ENCODE measurements around the gene TMEM117.

TMEM117 gene

DNA sequence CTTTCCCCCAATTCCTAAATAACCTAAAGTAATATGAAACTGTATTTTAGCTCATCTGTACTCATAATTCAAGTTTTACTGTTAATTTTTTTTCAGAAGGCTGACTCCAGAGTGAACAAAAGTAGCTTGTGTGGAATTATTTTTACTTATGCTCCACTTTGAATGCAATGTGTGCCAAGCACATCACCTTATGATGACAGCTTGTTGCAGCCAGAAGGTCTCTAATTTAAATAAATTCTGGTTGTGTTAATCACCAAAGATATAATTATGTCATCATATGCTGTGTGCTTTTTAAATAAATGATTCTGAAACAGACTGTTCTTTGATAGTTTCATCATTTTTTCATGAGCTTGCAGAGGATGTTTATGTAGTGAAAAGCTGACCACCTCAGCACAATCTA is 283.1 kb downstream of the TMEM117 start:
- no peak overlapping the region for H3K4me3 ChIP-seq (ENCODE audit: low read depth, low read length)
- TF ChIP-seq, protein P1, sequence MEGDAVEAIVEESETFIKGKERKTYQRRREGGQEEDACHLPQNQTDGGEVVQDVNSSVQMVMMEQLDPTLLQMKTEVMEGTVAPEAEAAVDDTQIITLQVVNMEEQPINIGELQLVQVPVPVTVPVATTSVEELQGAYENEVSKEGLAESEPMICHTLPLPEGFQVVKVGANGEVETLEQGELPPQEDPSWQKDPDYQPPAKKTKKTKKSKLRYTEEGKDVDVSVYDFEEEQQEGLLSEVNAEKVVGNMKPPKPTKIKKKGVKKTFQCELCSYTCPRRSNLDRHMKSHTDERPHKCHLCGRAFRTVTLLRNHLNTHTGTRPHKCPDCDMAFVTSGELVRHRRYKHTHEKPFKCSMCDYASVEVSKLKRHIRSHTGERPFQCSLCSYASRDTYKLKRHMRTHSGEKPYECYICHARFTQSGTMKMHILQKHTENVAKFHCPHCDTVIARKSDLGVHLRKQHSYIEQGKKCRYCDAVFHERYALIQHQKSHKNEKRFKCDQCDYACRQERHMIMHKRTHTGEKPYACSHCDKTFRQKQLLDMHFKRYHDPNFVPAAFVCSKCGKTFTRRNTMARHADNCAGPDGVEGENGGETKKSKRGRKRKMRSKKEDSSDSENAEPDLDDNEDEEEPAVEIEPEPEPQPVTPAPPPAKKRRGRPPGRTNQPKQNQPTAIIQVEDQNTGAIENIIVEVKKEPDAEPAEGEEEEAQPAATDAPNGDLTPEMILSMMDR (IDR thresholded peaks at IDR 0.05; ENCODE audit: low read depth, low read length): no peak

DNA sequence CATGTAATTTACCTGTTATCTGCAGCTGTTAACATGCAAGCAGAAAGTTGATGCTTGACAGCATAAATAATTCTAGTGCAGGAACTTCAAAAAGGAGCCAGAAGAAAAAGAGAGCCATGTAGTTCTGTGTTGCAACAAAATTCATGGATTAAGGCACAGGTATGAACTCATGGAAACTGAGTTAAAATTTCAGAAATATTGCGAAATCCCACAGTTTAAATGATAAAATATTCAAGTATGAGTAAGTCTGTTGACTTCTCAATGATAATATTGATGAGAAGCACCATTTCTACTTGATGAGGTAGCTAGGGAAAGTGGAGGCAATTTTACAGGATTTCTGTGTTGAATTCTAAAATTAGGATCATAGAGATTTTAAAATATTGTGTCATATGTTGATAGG is 290.9 kb downstream of the TMEM117 start:
- TF ChIP-seq, protein P1 (IDR thresholded peaks at IDR 0.05; ENCODE audit: low read depth, low read length): no peak

DNA sequence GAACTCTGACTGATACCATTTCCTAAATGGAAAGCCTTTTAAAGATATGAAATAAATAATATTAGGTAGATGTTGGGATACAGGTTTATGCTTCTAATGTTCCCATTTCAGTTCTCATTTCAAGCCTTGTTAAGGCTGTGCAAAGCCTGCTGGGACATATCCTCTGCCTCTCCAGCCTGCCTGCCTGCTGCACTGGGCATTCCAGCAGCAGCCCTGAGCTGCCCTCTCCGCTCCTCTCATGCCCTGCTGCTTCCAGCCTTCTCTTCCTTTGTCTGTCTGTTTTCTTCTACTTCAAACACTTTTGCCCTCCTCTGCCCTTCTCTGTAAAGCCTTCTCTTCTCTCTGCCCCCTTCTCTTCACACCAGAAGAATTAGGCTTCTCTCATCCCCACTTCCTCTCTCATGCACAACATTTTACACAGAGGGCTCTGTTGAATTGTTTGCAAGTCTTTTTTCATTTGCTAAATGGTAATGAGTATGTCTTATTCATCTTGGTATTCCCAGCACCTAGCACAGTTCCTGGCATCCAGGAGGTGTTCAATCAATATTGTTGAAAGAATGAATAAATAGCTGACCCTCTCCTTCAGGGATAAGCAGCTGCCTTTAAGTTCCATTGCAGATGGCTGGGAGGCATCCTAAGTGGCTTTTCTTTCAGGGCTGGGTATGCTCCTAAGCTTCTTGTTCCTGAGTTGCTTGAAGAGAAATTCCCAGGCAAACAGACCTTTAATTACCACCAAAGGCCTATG is 292.3 kb downstream of the TMEM117 start:
- H3K4me3 ChIP-seq (ENCODE audit: low read depth, low read length): no peak overlapping the region
- TF ChIP-seq, protein P1 (IDR thresholded peaks at IDR 0.05; ENCODE audit: low read depth, low read length): no peak

More for the DNA sequence above, 290.9 kb downstream of the TMEM117 start:
- H3K4me3 ChIP-seq (ENCODE audit: low read depth, low read length): no peak overlapping the region

DNA sequence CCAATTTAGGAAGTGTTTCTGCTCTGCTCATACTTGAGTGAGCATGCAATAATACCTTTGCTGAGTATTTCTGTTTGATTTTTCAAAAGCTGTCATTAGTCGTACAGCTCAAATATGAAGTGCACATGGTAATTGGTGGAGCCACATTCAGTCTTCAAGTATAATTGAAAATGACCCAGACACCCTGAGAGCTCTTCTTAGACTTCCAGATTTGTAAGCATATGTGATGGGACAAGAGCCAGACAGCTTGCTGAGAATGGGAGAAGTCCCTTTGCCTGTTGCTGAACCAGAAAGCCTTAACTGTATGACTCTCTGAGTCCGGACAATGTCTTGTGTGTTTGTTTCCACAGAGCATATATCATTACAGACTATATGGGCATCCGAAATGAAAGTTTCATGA is 307.3 kb downstream of the TMEM117 start:
- H3K4me3 ChIP-seq (ENCODE audit: low read depth, low read length): no peak overlapping the region
- TF ChIP-seq, protein P1 (IDR thresholded peaks at IDR 0.05; ENCODE audit: low read depth, low read length): no peak

DNA sequence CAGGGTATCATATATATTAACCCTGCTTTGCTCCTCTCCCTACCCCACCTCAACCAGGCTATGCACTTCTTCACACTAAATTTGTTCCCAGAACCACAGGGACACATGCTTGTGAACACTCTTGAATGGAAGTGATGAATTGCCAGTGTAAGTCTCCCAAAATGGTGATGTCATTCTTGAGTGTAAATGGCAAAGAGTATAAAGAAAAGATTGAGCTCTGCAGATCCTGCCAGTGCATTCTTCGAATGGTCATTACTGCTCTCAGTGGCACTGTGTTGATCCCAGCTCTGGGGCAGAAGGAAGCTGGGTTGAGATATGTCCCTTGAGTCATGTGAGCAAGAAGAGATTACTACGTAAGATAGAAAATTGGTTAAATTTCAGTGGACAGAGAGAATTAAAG is 313.1 kb downstream of the TMEM117 start:
- TF ChIP-seq, protein P1 (IDR thresholded peaks at IDR 0.05; ENCODE audit: low read depth, low read length): no peak
- no peak overlapping the region for H3K4me3 ChIP-seq (ENCODE audit: low read depth, low read length)

DNA sequence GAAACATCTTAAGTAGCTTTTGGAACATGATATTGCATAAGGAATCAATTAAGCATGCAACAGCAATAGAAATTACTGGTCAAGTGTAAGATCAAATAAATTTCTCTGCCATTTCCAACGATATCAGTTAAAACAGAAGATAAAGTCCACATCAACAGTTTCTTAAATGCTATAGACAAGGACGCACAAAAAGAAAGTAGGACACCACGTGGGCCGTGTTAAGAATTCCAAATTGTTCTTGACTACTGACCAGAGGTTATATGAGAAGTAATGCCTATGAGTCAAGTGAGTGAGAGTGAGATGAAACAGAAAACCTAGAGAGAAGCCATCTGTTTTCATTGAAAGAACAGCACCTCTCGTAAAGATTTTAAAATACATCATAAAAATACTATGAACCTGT is 318.2 kb downstream of the TMEM117 start:
- no peak overlapping the region for H3K4me3 ChIP-seq (ENCODE audit: low read depth, low read length)
- TF ChIP-seq, protein P1 (IDR thresholded peaks at IDR 0.05; ENCODE audit: low read depth, low read length): no peak

DNA sequence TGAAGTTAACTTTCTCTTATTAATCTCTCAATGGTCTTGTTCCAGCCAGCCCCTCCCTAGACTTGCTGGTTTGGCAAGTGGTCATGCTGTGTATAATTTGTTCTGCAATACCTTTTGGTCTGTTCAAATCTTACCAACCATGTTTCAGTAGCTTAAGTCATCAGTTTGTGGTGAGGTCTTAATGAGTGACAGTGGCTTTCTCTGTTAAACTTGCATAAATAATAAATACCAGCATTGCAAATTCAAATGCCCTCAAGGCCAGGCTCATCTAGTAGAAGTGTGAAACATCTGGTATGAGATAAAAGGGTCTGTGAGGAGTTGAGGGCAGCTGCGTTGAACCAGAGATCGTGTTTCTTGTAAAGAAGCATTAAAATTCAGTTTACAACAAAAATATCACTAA is 319.5 kb downstream of the TMEM117 start:
- TF ChIP-seq, protein P1 (IDR thresholded peaks at IDR 0.05; ENCODE audit: low read depth, low read length): no peak
- H3K4me3 ChIP-seq (ENCODE audit: low read depth, low read length): no peak overlapping the region

Data from WI38 (cell line).